ACC112 (cell line): Measurements from ENCODE around the gene GRIA2.

Source experiments
- H2AFZ ChIP-seq: fragments of 200-600 bp; sonication (generic); one replicate; pipeline ENCODE4 v1.6.0; 2017; ENCODE audit warnings: antibody characterized with exemption, low read length; ENCODE audit not compliant: unreplicated experiment
- H3K27ac ChIP-seq: fragments of 200-600 bp; sonication (generic); 2 replicates; pipeline ENCODE4 v1.5.1; 2014; ENCODE audit warnings: low read depth, mild to moderate bottlenecking, antibody characterized with exemption, low read length, moderate library complexity
- H3K27me3 ChIP-seq: fragments of 200-600 bp; sonication (generic); 2 replicates; pipeline ENCODE4 v1.6.1; 2014; ENCODE audit warnings: mild to moderate bottlenecking, antibody characterized with exemption, low read length, moderate library complexity, mixed read lengths; ENCODE audit not compliant: insufficient read depth
- H3K36me3 ChIP-seq: fragments of 200-600 bp; sonication (generic); 2 replicates; pipeline ENCODE4 v1.6.1; 2016; ENCODE audit warnings: mild to moderate bottlenecking, antibody characterized with exemption, low read length, moderate library complexity, mixed read lengths; ENCODE audit not compliant: insufficient read depth
- H3K4me1 ChIP-seq: fragments of 200-600 bp; sonication (generic); one replicate; pipeline ENCODE4 v1.6.1; 2016; ENCODE audit warnings: low read length, mixed read lengths; ENCODE audit not compliant: insufficient read depth, unreplicated experiment, control insufficient read depth
- H3K4me3 ChIP-seq: fragments of 200-600 bp; sonication (generic); 2 replicates; pipeline ENCODE4 v1.5.1; 2014; ENCODE audit warnings: mild to moderate bottlenecking, low read depth, low read length
- H3K79me2 ChIP-seq: fragments of 200-600 bp; sonication (generic); one replicate; pipeline ENCODE4 v1.6.0; 2016; ENCODE audit warnings: low read length; ENCODE audit not compliant: control insufficient read depth, unreplicated experiment, insufficient read depth

Gene GRIA2

GRCh38 chr4:157358851-157359250, 138.3 kb downstream of the GRIA2 start:
- Histone ChIP-seq H3K4me1 (no peaks in the 10 kb centered on the region), H2AFZ (no peak overlapping the region), H3K27ac (no peak overlapping the region), H3K79me2 (no peaks in the 10 kb centered on the region), H3K27me3 (peaks cover 17% of the 10 kb centered on the region; the same call in 1 of the 2 replicates), H3K4me3 (no peak overlapping the region), H3K36me3 (no peaks in the 10 kb centered on the region)

DNA sequence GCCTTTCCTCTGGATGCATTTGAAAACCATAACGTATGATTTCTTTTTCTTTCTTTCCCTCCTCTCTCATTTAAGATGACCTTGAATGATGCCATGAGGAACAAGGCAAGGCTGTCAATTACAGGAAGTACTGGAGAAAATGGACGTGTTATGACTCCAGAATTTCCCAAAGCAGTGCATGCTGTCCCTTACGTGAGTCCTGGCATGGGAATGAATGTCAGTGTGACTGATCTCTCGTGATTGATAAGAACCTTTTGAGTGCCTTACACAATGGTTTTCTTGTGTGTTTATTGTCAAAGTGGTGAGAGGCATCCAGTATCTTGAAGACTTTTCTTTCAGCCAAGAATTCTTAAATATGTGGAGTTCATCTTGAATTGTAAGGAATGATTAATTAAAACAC, 142.8 kb downstream of the GRIA2 start:
- Histone ChIP-seq H3K27me3 (peaks cover 22% of the 10 kb centered on the region; the same call in 1 of the 2 replicates), H3K4me3 (no peak overlapping the region), H3K27ac (no peak overlapping the region), H3K36me3 (no peaks in the 10 kb centered on the region), H2AFZ (no peak overlapping the region), H3K79me2 (no peaks in the 10 kb centered on the region), H3K4me1 (no peaks in the 10 kb centered on the region)

- no peaks in the 10 kb centered on the region for H3K4me1 ChIP-seq
- H3K79me2 ChIP-seq, result no peaks in the 10 kb centered on the region
- peaks cover 35% of the 10 kb centered on the region for H3K27me3 ChIP-seq
- H3K36me3 ChIP-seq, result no peaks in the 10 kb centered on the region
- H3K27ac ChIP-seq, result no peak overlapping the region
- no peak overlapping the region for H2AFZ ChIP-seq
- H3K4me3 ChIP-seq, result no peak overlapping the region
Observed at GRCh38 chr4:157372154-157372553, 151.6 kb downstream of the GRIA2 start.

DNA sequence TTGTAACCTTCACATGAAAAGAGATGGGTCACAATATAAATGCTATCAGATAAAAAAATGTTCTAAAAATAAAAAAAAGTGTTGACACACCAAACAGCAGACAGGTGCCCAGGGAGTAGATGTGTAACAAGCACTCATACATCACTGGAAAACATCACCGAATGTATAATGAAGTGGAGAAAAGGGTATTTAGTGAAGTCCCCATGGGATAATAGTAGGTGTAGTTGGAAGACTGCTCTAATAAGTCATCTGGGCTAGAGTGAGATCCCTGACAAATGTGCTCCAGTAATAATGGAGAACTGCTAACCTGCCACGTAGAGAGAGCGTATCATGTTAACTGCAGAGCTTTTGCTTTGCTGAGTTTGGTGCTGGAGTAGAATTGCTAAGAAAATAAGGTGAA, 152.0 kb downstream of the GRIA2 start:
- no peak overlapping the region for H2AFZ ChIP-seq
- H3K27me3 ChIP-seq, result peaks cover 38% of the 10 kb centered on the region
- no peak overlapping the region for H3K4me3 ChIP-seq
- no peaks in the 10 kb centered on the region for H3K36me3 ChIP-seq
- H3K27ac ChIP-seq, result no peak overlapping the region
- no peaks in the 10 kb centered on the region for H3K4me1 ChIP-seq
- no peaks in the 10 kb centered on the region for H3K79me2 ChIP-seq

DNA sequence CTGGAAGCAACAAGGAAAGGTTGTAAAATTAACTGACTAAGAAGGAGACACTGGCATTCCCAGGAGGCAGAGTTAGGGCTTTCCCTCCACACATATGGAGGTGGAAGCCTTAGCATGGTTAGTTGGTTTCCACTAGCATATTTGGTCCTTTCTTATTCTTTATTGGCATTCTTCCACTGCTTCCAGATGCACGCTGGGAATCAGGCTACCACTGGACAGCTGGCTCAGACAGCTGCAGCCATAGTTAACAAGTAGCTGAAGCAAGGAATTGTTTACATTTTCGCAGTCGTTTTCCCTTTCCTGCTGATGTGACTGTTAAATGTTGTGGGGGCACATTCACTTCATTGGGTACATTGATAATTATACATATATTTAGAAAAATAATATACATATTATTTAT, 169.2 kb downstream of the GRIA2 start:
- Histone ChIP-seq H3K4me1 (no peaks in the 10 kb centered on the region), H3K36me3 (no peaks in the 10 kb centered on the region), H3K27ac (no peak overlapping the region), H3K79me2 (no peaks in the 10 kb centered on the region), H3K4me3 (no peak overlapping the region), H3K27me3 (no peaks in the 10 kb centered on the region), H2AFZ (no peak overlapping the region)

- Histone ChIP-seq H3K36me3 (no peaks in the 10 kb centered on the region), H3K4me1 (no peaks in the 10 kb centered on the region), H3K27ac (no peak overlapping the region), H2AFZ (no peak overlapping the region), H3K79me2 (no peaks in the 10 kb centered on the region), H3K27me3 (no peaks in the 10 kb centered on the region; the same call in 1 of the 2 replicates), H3K4me3 (no peak overlapping the region)
Observed at GRCh38 chr4:157405070-157405469, 184.5 kb downstream of the GRIA2 start.
